Ureter (tissue), 1 donor: ENCODE data around the gene FAM20C. TPM values are rescaled to one million over a fixed set of nuclear protein-coding genes. Genes with fewer than 3 reads are reported as not detected.

Experiments
- DNase-seq: peaks from one replicate; pipeline ENCODE4 v3.0.0-alpha.2; 2020; ENCODE audit warnings: low spot score
- total RNA-seq: library from RNA; stranded (reverse); gene quantifications from one replicate; pipeline ENCODE4 v1.2.4, GENCODE V29; 2023
- donor health status: DM: yes; HTN: yes; CAD: no.

Gene FAM20C
- total RNA-seq, 1 donor from 2014 or later = 33.8 TPM

GRCh38 chr7:208816-209215 lies 16.4 kb downstream of the FAM20C start:
- no peak for DNase-seq

GRCh38 chr7:209416-209815 lies 17.0 kb downstream of the FAM20C start:
- DNase-seq = no peak

GRCh38 chr7:209906-210305 lies 17.5 kb downstream of the FAM20C start:
- no peak for DNase-seq

- no peak for DNase-seq
Measured at GRCh38 chr7:210401-210925, 18.1 kb downstream of the FAM20C start.

- no peak for DNase-seq
Measured at GRCh38 chr7:211033-211714, 18.8 kb downstream of the FAM20C start.

- no peak for DNase-seq
Measured at GRCh38 chr7:211715-212058, 19.3 kb downstream of the FAM20C start.

- no peak for DNase-seq
Measured at GRCh38 chr7:212754-213153, 20.4 kb downstream of the FAM20C start.

- no peak for DNase-seq
Measured at GRCh38 chr7:213324-213993, 21.1 kb downstream of the FAM20C start.

- no peak for DNase-seq
Measured at GRCh38 chr7:214410-215212, 22.2 kb downstream of the FAM20C start.

- DNase-seq = no peak
Measured at GRCh38 chr7:216360-217300, 24.3 kb downstream of the FAM20C start.

GRCh38 chr7:217781-218180 lies 25.4 kb downstream of the FAM20C start:
- DNase-seq = no peak

GRCh38 chr7:218316-218715 lies 25.9 kb downstream of the FAM20C start:
- DNase-seq = no peak

- DNase-seq = no peak
Measured at GRCh38 chr7:218896-219580, 26.7 kb downstream of the FAM20C start.

GRCh38 chr7:219581-220150 lies 27.3 kb downstream of the FAM20C start:
- DNase-seq = no peak

GRCh38 chr7:220151-220841 lies 27.9 kb downstream of the FAM20C start:
- DNase-seq = no peak

GRCh38 chr7:221978-222715 lies 29.8 kb downstream of the FAM20C start:
- no peak for DNase-seq

- DNase-seq = no peak
Measured at GRCh38 chr7:222716-223041, 30.3 kb downstream of the FAM20C start.

GRCh38 chr7:223118-223800 lies 30.9 kb downstream of the FAM20C start:
- DNase-seq = no peak

- no peak for DNase-seq
Measured at GRCh38 chr7:223861-224260, 31.5 kb downstream of the FAM20C start.
